LoVo (cell line): ENCODE results near the gene RNF213.
"Not testable (repeated sequence)": the region's sequence is repeated elsewhere in the genome, so short reads cannot be mapped to it uniquely, and the experiment has no call there.

ENCODE experiments used
- DNase-seq: peaks from one replicate; pipeline ENCODE4 v3.0.0-alpha.2; 2016; ENCODE audit warnings: low spot score

Gene RNF213

DNA sequence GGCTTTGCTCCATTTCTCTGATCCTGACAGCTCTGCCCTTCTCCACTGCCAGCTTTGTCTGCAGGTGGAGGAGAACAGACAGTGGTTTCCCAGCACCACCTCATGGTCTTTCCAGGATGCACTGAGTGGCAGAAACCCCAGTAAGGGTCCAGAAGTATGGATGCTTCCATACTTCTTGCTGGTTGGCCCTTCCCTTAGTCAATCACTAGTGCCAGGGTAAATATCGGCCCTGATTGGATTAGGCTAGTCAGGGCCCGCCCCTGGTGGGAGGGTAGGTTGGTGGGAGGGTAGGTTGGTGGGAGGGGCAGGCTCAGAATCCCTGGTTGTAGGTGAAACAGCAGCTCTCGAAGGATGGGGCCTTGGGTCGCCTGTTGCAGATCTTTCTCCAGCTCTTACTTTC, 10.2 kb downstream of the RNF213 start:
- DNase-seq: no peak

DNA sequence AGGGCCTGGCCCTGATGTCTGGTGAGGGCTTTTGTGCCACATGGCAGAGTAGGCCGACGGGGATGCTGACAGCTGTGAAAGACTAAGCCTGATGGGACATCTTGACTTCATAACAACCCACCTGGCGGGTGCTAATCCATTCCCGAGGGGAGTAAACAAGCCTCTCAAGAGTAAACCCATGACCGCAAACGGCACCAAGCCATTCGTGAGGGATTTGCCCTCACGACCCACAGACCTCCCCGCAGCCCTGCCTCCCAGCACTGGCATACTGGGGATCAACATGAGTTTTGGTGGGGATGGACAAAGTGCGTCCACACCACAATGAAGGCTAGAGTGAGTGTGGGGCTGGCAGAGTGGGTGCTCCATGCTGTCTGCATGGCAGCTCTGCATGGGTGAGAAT, 11.7 kb downstream of the RNF213 start:
- DNase-seq: no peak

GRCh38 chr17:80274331-80274730, 13.7 kb downstream of the RNF213 start:
- DNase-seq: no peak

- DNase-seq: no peak
Measured at GRCh38 chr17:80274871-80275449, 14.3 kb downstream of the RNF213 start.

DNA sequence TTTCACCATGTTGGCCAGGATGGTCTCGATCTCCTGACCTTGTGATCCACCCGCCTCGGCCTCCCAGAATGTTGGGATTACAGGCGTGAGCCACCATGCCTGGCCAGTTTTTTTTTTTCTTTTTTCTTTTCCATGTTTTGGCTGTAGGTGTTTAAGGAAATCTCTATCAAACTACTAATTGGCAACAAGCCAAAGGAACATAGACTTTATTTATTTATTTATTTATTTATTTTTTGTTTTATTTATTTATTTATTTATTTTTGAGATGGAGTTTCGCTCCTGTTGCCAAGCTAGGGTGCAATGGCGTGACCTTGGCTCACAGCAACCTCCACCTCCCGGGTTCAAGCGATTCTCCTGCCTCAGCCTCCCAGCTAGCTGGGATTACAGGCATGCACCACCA, 15.2 kb downstream of the RNF213 start:
- DNase-seq: not testable (repeated sequence)

GRCh38 chr17:80277751-80278671, 17.4 kb downstream of the RNF213 start:
- no peak for DNase-seq

- DNase-seq: no peak
Measured at GRCh38 chr17:80279895-80280294, 19.2 kb downstream of the RNF213 start.

DNA sequence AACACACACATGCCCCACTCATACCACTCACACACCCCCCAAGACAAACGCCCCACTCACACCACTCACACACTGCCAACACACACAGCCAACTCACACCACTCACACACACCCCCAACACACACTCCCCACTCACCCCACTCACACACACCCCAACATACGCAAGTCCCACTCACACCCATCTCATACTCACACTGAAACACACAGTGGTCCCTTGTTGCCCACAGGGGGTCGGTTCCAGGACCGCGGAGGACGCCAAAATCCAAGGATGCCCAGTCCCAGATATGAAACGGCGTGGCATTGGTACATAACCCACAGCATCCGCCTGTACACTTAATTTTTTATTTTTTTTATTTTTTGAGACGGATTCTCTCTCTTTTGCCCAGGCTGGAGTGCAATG, 20.9 kb downstream of the RNF213 start:
- no peak for DNase-seq

GRCh38 chr17:80283116-80283852, 22.6 kb downstream of the RNF213 start:
- no peak for DNase-seq

GRCh38 chr17:80284631-80285030, 24.0 kb downstream of the RNF213 start:
- DNase-seq: no peak

DNA sequence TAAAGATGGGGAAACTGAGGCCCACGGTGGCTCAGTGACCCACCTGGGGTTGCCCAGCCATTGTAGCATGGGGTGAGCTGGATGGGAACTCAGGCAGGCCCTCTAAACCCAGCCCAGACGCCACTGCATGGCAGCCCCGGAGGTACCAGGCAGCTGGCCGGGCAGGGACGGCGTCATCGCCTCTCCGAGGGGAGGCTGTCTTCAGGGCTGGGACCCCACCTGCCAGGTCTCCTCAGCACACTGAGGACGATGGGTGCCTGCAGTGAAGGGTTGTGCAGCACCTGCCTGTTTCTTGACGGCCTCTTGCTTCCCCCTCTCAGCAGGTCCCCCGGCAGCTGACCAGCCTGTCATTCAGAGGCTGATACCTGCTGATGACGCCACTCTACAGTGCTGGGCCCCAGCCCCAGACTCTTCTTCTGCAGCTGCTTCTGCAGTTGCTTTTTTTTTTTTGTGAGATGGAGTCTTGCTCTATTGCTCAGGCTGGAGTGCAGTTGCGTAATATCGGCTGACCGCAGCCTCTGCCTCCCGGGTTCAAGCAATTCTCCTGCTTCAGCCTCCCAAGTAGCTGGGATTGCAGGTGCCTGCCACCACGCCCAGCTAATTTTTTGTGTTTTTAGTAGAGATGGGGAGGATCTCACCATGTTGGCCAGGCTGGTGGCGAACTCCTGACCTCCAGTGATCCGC, 24.7 kb downstream of the RNF213 start:
- DNase-seq: no peak

GRCh38 chr17:80286638-80286960, 25.9 kb downstream of the RNF213 start:
- DNase-seq: no peak

- DNase-seq: no peak
Measured at GRCh38 chr17:80287038-80287437, 26.4 kb downstream of the RNF213 start.

DNA sequence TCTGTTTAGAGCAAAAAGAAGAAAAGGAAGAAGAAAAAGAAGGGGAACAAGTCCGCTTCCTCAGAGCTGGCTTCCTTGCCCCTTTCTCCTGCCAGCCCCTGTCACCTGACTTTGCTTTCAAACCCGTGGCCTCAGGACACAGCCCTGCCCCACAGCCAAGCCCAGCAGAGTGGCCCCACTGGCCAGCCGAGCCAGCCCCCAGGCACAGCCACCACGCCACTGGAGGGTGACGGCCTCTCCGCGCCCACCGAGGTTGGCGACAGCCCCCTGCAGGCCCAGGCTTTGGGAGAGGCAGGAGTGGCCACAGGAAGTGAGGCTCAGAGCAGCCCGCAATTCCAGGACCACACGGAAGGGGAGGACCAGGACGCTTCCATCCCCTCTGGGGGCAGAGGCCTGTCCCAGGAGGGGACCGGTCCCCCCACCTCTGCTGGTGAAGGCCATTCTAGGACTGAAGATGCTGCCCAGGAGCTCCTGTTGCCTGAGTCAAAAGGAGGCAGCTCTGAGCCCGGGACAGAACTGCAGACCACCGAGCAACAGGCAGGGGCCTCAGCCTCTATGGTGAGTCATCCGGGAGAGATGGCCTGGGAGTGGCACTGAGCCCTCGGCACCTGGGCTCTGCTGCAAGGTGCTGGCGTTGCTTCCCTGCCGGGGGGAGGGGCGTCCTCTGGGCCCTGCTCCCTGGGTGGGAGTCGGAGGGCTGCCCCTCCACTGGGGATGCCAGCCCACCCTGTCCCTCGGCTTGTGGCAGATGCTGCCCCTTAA, 27.3 kb downstream of the RNF213 start:
- DNase-seq: no peak

DNA sequence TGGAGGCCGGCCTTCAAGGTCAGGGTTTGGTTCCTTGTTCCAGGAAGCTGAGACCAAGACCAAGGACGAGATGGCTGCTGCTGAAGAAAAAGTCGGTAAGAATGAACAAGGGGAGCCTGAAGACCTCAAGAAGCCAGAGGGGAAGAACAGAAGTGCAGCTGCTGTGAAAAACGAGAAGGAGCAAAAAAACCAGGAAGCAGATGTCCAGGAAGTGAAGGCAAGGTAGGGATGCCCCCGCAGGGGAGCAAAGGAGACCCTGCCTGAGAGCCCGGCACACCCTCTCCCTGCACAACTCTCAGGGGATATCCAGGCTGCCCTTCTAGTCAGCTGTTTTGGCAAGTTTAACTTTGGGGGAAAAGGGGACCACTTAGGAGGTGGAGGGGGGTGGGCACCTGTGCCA, 29.0 kb downstream of the RNF213 start:
- DNase-seq: no peak

DNA sequence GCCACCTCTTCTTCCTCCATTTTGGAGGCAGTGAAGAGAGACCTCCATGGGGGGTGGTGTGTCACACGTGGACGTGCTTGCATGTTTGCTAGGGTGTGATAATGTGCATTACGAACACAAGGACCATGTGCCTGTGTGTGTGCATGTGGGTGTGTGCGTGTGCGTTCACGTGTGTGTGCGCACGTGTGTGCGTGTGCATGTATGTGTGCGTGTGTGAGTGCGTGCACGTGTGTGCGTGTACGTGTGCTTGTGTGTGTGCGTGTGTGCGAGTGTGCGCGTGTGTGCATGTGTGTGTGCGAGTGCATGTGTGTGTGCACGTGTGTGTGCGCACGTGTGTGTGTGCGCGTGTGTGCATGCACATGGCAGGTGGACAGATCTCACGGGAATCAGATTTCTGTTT, 29.5 kb downstream of the RNF213 start:
- DNase-seq: no peak

DNA sequence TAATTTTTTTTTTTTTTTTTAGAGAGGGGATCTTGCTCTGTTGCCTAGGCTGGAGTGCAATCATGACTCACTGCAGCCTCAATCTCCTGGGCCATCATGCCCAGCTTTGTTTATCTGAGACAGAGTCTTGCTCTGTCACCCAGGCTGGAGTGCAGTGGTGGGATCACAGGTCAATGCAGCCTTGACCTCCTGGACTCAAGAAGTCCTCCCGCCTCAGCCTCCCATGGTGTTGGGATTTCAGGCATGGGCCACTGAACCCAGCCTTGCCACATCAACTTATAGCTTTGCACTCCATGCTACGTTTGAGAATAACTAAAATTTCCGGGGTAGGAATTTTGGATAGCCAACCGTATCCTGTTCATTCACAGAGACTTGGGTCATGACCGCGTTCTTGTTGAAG, 30.6 kb downstream of the RNF213 start:
- no peak for DNase-seq

DNA sequence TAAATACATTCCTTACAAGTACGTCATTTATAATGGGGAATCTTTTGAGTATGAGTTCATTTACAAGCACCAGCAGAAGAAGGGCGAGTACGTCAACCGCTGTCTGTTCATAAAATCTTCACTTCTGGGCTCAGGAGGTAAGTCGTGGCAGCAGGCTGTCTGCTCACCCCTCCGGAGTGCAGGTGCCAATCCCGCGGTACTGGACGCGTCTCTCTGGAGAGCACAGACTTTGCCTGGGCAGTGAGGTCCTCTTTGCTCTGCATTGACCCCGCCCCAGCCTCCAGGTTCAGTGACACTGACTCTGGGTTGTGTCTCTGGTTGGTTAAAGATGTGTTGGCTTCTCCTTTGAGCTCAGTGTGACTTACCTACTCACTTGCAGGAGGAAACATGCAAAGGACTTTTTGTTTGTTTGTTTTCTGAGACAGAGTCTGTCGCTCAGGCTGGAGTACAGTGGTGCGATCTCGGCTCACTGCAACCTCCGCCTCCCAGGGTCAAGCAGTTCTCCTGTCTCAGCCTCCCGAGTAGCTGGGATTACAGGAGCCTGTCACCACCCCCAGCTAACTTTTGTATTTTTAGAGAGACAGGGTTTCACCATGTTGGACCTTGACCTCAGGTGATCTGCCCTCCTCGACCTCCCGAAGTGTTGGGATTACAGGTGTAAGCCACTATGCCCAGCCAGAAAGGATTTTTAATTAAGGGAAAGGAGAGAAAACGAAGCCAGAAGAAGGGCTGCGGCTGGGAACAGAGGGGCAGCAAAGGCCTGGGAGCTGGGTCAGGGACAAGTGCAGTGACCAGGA, 31.2 kb downstream of the RNF213 start:
- DNase-seq: no peak

DNA sequence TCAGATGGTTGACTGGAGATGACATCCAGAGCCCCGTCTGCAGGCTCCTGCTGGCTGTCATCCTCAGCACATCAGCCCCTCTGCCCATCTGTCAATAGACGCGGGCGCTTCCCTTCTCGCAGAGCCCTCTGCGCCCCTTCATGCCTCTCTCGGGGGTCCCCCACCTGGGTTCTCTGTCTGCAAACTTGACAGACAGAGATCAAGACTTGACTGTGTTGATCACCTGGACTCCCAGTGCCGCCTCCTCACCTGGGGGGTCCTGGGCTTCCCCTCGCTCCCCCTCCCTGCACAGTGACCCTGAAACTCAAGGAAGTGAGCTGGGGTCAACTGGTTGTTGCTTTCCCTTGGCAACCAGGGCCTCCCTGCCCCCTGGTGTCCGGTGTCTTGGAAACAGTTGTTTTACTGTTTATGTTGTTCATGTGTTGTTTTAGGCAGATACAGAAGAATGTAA, 31.9 kb downstream of the RNF213 start:
- no peak for DNase-seq

- DNase-seq: no peak
Measured at GRCh38 chr17:80294210-80294609, 33.6 kb downstream of the RNF213 start.

GRCh38 chr17:80294653-80295052, 34.0 kb downstream of the RNF213 start:
- no peak for DNase-seq
